Endothelial cell of umbilical vein (primary cell): ENCODE data around the gene DNMT1.
A peak's percentile ranks its signal among the peaks of the same experiment; 100 is the strongest.

ENCODE experiments used
- CTCF ChIP-seq, 2 donors: IDR thresholded peaks; 1 replicate in 1 of 2; 2 replicates in 1 of 2; pipeline ENCODE4 v1.5.1; 2011; ENCODE audit warnings: low read length in 2 of 2, mild to moderate bottlenecking in 2 of 2, moderate library complexity in 2 of 2, control low read depth in 1 of 2, inconsistent platforms in 1 of 2, low read depth in 1 of 2; ENCODE audit not compliant: insufficient read depth in 1 of 2; ENCODE audit errors: extremely low read depth in 1 of 2
- EZH2 ChIP-seq: IDR thresholded peaks from 2 replicates; pipeline ENCODE4 v1.6.1; 2012; ENCODE audit warnings: borderline replicate concordance, low read depth, mild to moderate bottlenecking, moderate library complexity, low read length, inconsistent platforms; ENCODE audit not compliant: severe bottlenecking

- peak in 1 of 2 donors; percentile 26 for TF ChIP-seq CTCF (IDR thresholded peaks at IDR 0.05; ENCODE audit: extremely low read depth in 1 of 2, insufficient read depth in 1 of 2, low read depth in 1 of 2, low read length in 2 of 2)
- TF ChIP-seq EZH2 = no peak
These were observed 24.9 kb upstream of the DNMT1 start for GRCh38 chr19:10219678-10220077.
